ENCODE measurements around the gene SORCS2. TPM values are rescaled to one million over a fixed set of nuclear protein-coding genes. Genes with fewer than 3 reads are reported as not detected.

The SORCS2 gene
- polyA plus RNA-seq, 1 donor from 2014 or later, result 1.0 TPM

DNA sequence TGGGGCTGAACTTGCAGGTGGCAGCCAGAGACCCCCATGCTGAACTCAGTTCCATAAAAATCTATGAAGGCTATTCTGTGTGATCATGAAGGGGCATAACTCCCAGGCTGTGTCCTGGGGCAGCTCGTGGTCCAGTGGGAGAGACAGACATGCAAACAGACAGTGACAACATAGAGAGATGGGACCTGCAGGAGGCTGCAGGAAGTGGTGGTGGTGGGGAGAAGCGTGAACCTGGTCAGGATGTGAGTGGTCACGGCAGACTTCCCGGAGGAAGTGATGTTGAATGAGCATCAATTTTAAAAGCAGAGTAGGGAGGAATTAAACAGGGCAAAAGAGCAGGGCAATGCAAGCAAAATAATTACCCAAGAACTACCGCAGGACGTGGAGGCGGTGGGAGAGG is 23.2 kb upstream of the SORCS2 start:
- Histone ChIP-seq H3K27me3 (ENCODE audit: insufficient read depth, low read depth, low read length) (no peaks in the 10 kb centered on the region), H3K9ac (ENCODE audit: low read length) (no peak overlapping the region), H4K20me1 (ENCODE audit: insufficient read depth) (no peaks in the 10 kb centered on the region), H3K27ac (ENCODE audit: low read length) (no peak overlapping the region), H3K4me2 (ENCODE audit: low read length) (no peak overlapping the region), H3K4me3 (ENCODE audit: low read length) (no peak overlapping the region), H3F3A (ENCODE audit: insufficient read depth, low read length, poor library complexity, severe bottlenecking) (no peaks in the 10 kb centered on the region), H2AFZ (ENCODE audit: low read depth, low read length) (no peak overlapping the region), H3K79me2 (replicated peaks; ENCODE audit: insufficient read depth, low read length) (no peaks in the 10 kb centered on the region), H3K9me2 (ENCODE audit: insufficient read depth, low read length) (no peaks in the 10 kb centered on the region), H3K36me3 (ENCODE audit: insufficient read depth, low read length) (no peaks in the 10 kb centered on the region), H3K9me3 (ENCODE audit: low read length) (no peaks in the 10 kb centered on the region)
- no peak for TF ChIP-seq MXI1 (conservative IDR thresholded peaks at IDR 0.05; ENCODE audit: poor library complexity, severe bottlenecking)
- no peak for TF ChIP-seq TAF1 (IDR thresholded peaks at IDR 0.05; ENCODE audit: low read depth)
- TF ChIP-seq CTCF (IDR thresholded peaks at IDR 0.05; ENCODE audit: poor library complexity, severe bottlenecking), result no peak
- TF ChIP-seq POLR2AphosphoS5 (IDR thresholded peaks at IDR 0.05), result no peak
- TF ChIP-seq SMC3 (conservative IDR thresholded peaks at IDR 0.05; ENCODE audit: poor library complexity), result no peak
- TF ChIP-seq REST (IDR thresholded peaks at IDR 0.05; ENCODE audit: borderline replicate concordance), result no peak
- no peak for TF ChIP-seq RAD21 (conservative IDR thresholded peaks at IDR 0.05)

- H3F3A ChIP-seq (ENCODE audit: insufficient read depth, low read length, poor library complexity, severe bottlenecking), result no peaks in the 10 kb centered on the region
- H2AFZ ChIP-seq (ENCODE audit: low read depth, low read length), result no peak overlapping the region
- TF ChIP-seq REST (IDR thresholded peaks at IDR 0.05; ENCODE audit: borderline replicate concordance) (no peak), MXI1 (conservative IDR thresholded peaks at IDR 0.05; ENCODE audit: poor library complexity, severe bottlenecking) (no peak), EP300 (conservative IDR thresholded peaks at IDR 0.05; ENCODE audit: poor library complexity, severe bottlenecking) (no peak), EZH2 (IDR thresholded peaks at IDR 0.05; ENCODE audit: borderline replicate concordance, insufficient read depth, low read length, poor library complexity, severe bottlenecking) (no peak), POLR2AphosphoS5 (IDR thresholded peaks at IDR 0.05) (no peak), TAF1 (IDR thresholded peaks at IDR 0.05; ENCODE audit: low read depth) (no peak), CTCF (IDR thresholded peaks at IDR 0.05; ENCODE audit: poor library complexity, severe bottlenecking) (no peak), SMC3 (conservative IDR thresholded peaks at IDR 0.05; ENCODE audit: poor library complexity) (no peak), RAD21 (conservative IDR thresholded peaks at IDR 0.05) (no peak)
- H3K4me2 ChIP-seq (ENCODE audit: low read length), result no peak overlapping the region
- H3K9me3 ChIP-seq (ENCODE audit: low read length), result no peaks in the 10 kb centered on the region
- no peaks in the 10 kb centered on the region for H3K36me3 ChIP-seq (ENCODE audit: insufficient read depth, low read length)
- H3K9ac ChIP-seq (ENCODE audit: low read length), result no peak overlapping the region
- no peaks in the 10 kb centered on the region for H3K9me2 ChIP-seq (ENCODE audit: insufficient read depth, low read length)
- H4K20me1 ChIP-seq (ENCODE audit: insufficient read depth), result no peaks in the 10 kb centered on the region
- H3K79me2 ChIP-seq (replicated peaks; ENCODE audit: insufficient read depth, low read length), result no peaks in the 10 kb centered on the region
- no peak overlapping the region for H3K4me3 ChIP-seq (ENCODE audit: low read length)
- no peaks in the 10 kb centered on the region for H3K27me3 ChIP-seq (ENCODE audit: insufficient read depth, low read depth, low read length)
- no peak overlapping the region for H3K27ac ChIP-seq (ENCODE audit: low read length)
Measured at GRCh38 chr4:7170012-7170411, 22.3 kb upstream of the SORCS2 start.

All from neural cell (in vitro differentiated cells).